Measurements from ENCODE around the gene MAP3K5. TPM values are rescaled to one million over a fixed set of nuclear protein-coding genes. Genes with fewer than 3 reads are reported as not detected.

Gene MAP3K5
- total and polyA plus RNA-seq, 9 of the 15 experiments (the other 6 are each of a cell fraction or from before 2014, with no cell fraction given) = 2.2 to 13.0 (median 9.9) TPM

DNA sequence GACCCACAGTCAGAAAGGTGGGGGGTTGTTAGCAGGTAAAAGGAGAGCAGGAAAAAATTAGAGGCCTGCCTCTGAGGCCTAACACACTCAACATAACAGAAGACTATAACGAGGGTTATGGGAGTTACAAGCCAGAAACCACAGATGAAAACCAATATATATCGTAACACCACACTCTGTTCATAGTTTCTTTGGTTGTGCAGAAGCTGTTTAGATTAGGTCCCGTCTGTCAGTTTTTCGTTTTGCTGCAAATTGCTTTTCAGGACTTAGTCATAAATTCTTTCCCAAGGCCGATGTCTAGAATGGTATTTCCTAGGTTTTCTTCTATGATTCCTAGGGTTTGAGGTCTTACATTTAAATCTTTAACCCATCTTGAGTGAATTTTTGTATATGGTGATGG is 3.7 kb upstream of the MAP3K5 start (continued):
- TF ChIP-seq SOX6 (IDR thresholded peaks at IDR 0.05) = no peak
- no peak for TF ChIP-seq HDAC1 (IDR thresholded peaks at IDR 0.05)
- TF ChIP-seq, protein P1, sequence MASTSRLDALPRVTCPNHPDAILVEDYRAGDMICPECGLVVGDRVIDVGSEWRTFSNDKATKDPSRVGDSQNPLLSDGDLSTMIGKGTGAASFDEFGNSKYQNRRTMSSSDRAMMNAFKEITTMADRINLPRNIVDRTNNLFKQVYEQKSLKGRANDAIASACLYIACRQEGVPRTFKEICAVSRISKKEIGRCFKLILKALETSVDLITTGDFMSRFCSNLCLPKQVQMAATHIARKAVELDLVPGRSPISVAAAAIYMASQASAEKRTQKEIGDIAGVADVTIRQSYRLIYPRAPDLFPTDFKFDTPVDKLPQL (IDR thresholded peaks at IDR 0.05; ENCODE audit: extremely low read depth, insufficient read length) = no peak
- TF ChIP-seq, protein P2, sequence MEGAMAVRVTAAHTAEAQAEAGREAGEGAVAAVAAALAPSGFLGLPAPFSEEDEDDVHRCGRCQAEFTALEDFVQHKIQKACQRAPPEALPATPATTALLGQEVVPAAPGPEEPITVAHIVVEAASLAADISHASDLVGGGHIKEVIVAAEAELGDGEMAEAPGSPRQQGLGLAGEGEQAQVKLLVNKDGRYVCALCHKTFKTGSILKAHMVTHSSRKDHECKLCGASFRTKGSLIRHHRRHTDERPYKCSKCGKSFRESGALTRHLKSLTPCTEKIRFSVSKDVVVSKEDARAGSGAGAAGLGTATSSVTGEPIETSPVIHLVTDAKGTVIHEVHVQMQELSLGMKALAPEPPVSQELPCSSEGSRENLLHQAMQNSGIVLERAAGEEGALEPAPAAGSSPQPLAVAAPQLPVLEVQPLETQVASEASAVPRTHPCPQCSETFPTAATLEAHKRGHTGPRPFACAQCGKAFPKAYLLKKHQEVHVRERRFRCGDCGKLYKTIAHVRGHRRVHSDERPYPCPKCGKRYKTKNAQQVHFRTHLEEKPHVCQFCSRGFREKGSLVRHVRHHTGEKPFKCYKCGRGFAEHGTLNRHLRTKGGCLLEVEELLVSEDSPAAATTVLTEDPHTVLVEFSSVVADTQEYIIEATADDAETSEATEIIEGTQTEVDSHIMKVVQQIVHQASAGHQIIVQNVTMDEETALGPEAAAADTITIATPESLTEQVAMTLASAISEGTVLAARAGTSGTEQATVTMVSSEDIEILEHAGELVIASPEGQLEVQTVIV (CRISPR knock-in tag; IDR thresholded peaks at IDR 0.05; ENCODE audit: borderline replicate concordance) = no peak
- no peak for TF ChIP-seq ZNF584 (CRISPR knock-in tag; IDR thresholded peaks at IDR 0.05; ENCODE audit: low read depth)
- no peak for TF ChIP-seq MAFG (tag; conservative IDR thresholded peaks at IDR 0.05)
- no peak for TF ChIP-seq DIDO1 (tag; IDR thresholded peaks at IDR 0.05; ENCODE audit: low read depth)
- no peak for TF ChIP-seq MTF1 (CRISPR knock-in tag; IDR thresholded peaks at IDR 0.05; ENCODE audit: borderline replicate concordance)
- TF ChIP-seq ZNF41 (CRISPR knock-in tag; conservative IDR thresholded peaks at IDR 0.05) = no peak
- TF ChIP-seq HIVEP1 (CRISPR knock-in tag; IDR thresholded peaks at IDR 0.05) = no peak
